Prostate gland (tissue), 2 donors: Measurements from ENCODE around the gene SPATA2L. TPM values are rescaled to one million over a fixed set of nuclear protein-coding genes. Genes with fewer than 3 reads are reported as not detected.

ENCODE experiments used
- DNase-seq: peaks from one replicate; pipeline ENCODE4 v3.0.0-alpha.2; 2019; ENCODE audit warnings: low spot score
- H3K27ac ChIP-seq, 2 donors: fragments of 200-600 bp; sonication (generic); 2 replicates each; pipeline ENCODE4 v1.5.1; 2017 to 2019
- H3K27me3 ChIP-seq: fragments of 200-600 bp; sonication (generic); replicated peaks from 2 replicates; pipeline ENCODE4 v1.5.1; 2019; ENCODE audit not compliant: insufficient read depth
- H3K36me3 ChIP-seq, 2 donors: fragments of 200-600 bp; sonication (generic); 1 replicate in 1 of 2; 2 replicates in 1 of 2; pipeline versions ENCODE4 v1.5.1 to v1.8.1; 2017 to 2019
- H3K4me1 ChIP-seq: fragments of 200-600 bp; sonication (generic); replicated peaks from 2 replicates; pipeline ENCODE4 v1.5.1; 2019
- H3K4me3 ChIP-seq, 2 donors: fragments of 200-600 bp; sonication (generic); 2 replicates each; pipeline ENCODE4 v1.5.1; 2017 to 2019
- H3K9me3 ChIP-seq: fragments of 200-600 bp; sonication (generic); 2 replicates; pipeline ENCODE4 v1.5.1; 2017
- POLR2A ChIP-seq: fragments of 450-650 bp; IDR thresholded peaks from one replicate; pipeline ENCODE4 v1.6.1; 2016; ENCODE audit warnings: antibody characterized with exemption, mild to moderate bottlenecking
- POLR2AphosphoS5 ChIP-seq: sonication (generic); formaldehyde crosslinking; IDR thresholded peaks from one replicate; pipeline ENCODE4 v1.6.1; 2017; ENCODE audit warnings: antibody characterized with exemption
- WGBS: methylation state at CpG from one replicate; pipeline ENCODE4 v1.1.5; 2018; 5-methylcytosine and 5-hydroxymethylcytosine counted together
- intact Hi-C: fragments of 100-400 bp; cut with DNase I; formaldehyde crosslinking; loops from one replicate; pipeline ENCODE4 v1.14.2; 2022
- total RNA-seq, 2 donors: library from RNA; depleted of rRNA; stranded (reverse); fragments of >200 nt; gene quantifications; one replicate each; pipeline ENCODE4 v1.1.0, GENCODE V29; 2016
- TF ChIP-seq, protein P1 (sequence below), 4 experiments: fragments of 200-600 bp in 2 of 4; fragments of 450-650 bp in 2 of 4; sonication (generic) in 2 of 4; IDR thresholded peaks; 1 replicate in 3 of 4; 2 replicates in 1 of 4; pipeline ENCODE4 v1.5.1; 2016 to 2019; ENCODE audit warnings: antibody characterized with exemption in 4 of 4, mild to moderate bottlenecking in 2 of 4, moderate library complexity in 2 of 4

The SPATA2L gene
- total RNA-seq, 2 donors from 2014 or later = 15.6 to 19.7 TPM

DNA sequence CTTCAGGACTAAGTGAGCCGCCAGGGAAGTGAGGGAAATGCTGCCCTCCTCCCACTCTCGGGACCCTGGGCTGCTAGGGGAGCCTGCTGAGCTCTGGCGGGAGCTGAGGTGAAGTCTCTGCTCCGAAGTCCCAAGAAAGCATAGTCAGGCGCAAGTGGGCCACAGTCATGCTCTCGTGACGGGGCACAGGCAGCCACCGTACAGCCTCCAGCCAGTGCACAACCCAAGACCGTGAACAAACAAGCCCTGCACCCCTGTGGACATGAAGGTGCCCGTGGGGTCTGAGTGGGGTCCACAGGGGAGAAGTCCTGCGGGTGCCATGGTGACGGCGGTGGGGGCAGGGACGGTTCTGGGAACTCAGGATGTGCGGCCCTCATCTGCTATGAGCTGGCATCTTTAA, 44.5 kb upstream of the SPATA2L start:
- H3K36me3 ChIP-seq = no peaks in the 10 kb centered on the region
- H3K4me1 ChIP-seq = no peaks in the 10 kb centered on the region
- H3K27me3 ChIP-seq = no peaks in the 10 kb centered on the region
- intact Hi-C loops = no loop called here
- TF ChIP-seq POLR2AphosphoS5 (no peak), POLR2A (no peak)
- TF ChIP-seq, protein P1, sequence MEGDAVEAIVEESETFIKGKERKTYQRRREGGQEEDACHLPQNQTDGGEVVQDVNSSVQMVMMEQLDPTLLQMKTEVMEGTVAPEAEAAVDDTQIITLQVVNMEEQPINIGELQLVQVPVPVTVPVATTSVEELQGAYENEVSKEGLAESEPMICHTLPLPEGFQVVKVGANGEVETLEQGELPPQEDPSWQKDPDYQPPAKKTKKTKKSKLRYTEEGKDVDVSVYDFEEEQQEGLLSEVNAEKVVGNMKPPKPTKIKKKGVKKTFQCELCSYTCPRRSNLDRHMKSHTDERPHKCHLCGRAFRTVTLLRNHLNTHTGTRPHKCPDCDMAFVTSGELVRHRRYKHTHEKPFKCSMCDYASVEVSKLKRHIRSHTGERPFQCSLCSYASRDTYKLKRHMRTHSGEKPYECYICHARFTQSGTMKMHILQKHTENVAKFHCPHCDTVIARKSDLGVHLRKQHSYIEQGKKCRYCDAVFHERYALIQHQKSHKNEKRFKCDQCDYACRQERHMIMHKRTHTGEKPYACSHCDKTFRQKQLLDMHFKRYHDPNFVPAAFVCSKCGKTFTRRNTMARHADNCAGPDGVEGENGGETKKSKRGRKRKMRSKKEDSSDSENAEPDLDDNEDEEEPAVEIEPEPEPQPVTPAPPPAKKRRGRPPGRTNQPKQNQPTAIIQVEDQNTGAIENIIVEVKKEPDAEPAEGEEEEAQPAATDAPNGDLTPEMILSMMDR (IDR thresholded peaks at IDR 0.05) = no peak
- no peaks in the 10 kb centered on the region for H3K9me3 ChIP-seq
- H3K27ac ChIP-seq = no peak overlapping the region
- no peak overlapping the region for H3K4me3 ChIP-seq
- DNase-seq = no peak
- WGBS = 89% methylated on average over 15 of the region's 15 CpGs

DNA sequence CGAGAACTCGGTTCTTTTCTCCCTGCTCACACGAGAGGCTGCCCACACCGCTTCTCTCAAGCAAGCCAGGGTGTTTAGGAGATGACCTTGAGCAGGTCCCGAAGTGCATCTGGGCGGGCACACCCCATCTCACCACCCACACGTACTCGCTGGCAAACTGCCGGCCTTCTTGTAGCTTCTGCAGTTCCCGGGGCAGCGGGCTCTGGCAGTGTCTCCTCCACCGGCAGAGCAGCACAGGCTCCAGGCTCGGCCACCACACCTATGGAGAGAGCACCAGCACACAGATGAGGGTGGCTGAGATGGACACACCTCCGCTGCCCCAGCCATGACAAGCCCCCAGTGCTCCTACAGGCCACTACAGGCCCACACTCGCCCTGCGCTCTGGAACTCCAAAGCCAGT, 43.3 kb upstream of the SPATA2L start:
- no peaks in the 10 kb centered on the region for H3K4me1 ChIP-seq
- H3K27ac ChIP-seq = no peak overlapping the region
- no peak for DNase-seq
- H3K4me3 ChIP-seq = no peak overlapping the region
- no peaks in the 10 kb centered on the region for H3K27me3 ChIP-seq
- no peaks in the 10 kb centered on the region for H3K9me3 ChIP-seq
- intact Hi-C loops = no loop called here
- no peak for TF ChIP-seq POLR2AphosphoS5
- TF ChIP-seq POLR2A = no peak
- TF ChIP-seq, protein P1 (IDR thresholded peaks at IDR 0.05) = no peak
- 80% methylated on average over 15 of the region's 16 CpGs for WGBS
- peaks cover 0 to 4% of the 10 kb centered on the region in 2 donors for H3K36me3 ChIP-seq

DNA sequence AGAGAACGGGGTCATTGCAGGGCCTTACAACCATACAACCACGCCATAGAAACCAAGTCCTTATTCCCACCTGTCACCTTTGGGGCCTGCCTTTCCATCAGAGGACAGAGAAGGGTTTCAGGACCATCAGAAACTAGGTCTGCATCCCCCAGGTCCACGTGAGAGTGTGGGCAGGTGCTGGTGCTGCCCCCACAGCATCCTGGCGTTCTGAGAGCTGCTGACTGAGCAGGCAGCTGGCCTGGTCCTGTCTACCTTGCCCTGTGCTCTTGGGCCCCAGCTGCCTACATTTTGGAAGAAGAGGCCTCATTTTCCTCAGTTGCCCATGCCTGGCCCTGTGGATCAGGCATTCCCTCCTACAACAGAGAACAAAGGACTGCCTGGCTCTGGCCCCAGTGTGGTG, 41.4 kb upstream of the SPATA2L start:
- no peaks in the 10 kb centered on the region for H3K27me3 ChIP-seq

DNA sequence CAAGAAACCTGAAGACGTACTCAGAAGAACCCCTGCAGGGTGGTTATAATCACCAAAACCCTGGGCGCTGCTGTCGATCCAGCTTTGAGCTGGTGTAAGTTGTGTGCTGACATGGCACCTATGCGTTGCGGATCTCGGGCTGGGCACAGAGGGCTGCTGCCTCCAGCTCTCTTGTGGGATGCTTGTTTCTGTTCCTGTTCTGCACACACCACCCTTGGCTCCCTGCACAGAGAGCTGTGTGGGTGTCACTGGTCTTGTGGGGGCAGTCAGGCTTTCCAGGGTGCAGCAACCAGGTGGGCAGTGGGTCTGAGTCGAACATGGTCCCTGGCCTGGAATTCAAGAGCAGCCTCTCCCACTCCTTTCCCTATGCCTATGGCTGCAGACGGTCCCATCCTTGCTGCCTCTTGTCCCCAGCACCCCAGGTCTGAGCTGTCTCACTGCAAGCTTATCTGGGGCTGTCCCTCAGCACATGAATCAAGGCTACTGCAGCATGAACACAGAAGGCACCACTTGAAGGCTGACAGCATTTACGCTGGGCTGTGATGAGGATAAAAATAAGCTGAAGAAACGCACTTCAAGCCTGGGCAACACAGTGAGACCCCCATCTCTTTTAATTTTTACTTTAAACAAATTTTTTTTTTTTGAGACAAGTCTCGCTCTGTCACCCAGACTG, 40.0 kb upstream of the SPATA2L start:
- Histone ChIP-seq H3K4me1 (no peaks in the 10 kb centered on the region), H3K27me3 (no peaks in the 10 kb centered on the region), H3K4me3 (no peak overlapping the region), H3K36me3 (peaks cover 10 to 17% of the 10 kb centered on the region in 2 donors), H3K27ac (no peak overlapping the region), H3K9me3 (no peaks in the 10 kb centered on the region)
- no peak for DNase-seq
- TF ChIP-seq POLR2AphosphoS5 (no peak), POLR2A (no peak)
- TF ChIP-seq, protein P1 (IDR thresholded peaks at IDR 0.05) = no peak
- WGBS = 92% methylated on average over 11 of the region's 11 CpGs
- intact Hi-C loops = no loop called here

More for the DNA sequence above, 41.4 kb upstream of the SPATA2L start:
- no peaks in the 10 kb centered on the region for H3K4me1 ChIP-seq
- H3K4me3 ChIP-seq = no peak overlapping the region
- H3K9me3 ChIP-seq = no peaks in the 10 kb centered on the region
- intact Hi-C loops = no loop called here
- H3K27ac ChIP-seq = no peak overlapping the region
- DNase-seq = no peak
- 88% methylated on average over 4 of the region's 4 CpGs for WGBS
- H3K36me3 ChIP-seq = peaks cover 7 to 12% of the 10 kb centered on the region in 2 donors
- no peak for TF ChIP-seq POLR2AphosphoS5
- no peak for TF ChIP-seq POLR2A
- TF ChIP-seq, protein P1 (IDR thresholded peaks at IDR 0.05) = no peak

DNA sequence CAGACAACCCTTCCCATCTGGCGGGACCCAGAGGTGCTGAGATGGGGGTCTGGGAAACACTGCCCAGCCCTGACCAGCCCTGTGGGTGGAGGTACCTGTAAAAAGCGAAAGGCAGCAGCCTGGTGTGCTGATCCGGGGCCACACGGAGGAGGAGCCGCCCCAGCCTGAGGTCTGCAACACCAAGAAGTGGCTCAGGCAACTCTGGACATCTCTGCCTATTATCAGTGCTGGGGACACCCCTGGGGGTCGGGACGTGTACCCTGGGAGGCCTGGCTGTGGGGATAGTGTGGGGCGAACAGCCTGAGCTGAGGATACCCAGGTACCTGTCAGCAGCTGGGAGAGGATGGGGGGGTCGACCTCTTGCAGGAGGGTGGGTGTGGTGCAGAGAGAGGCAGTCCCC, 37.9 kb upstream of the SPATA2L start:
- intact Hi-C loops = no loop called here

More for the DNA sequence above, 37.9 kb upstream of the SPATA2L start:
- H3K4me3 ChIP-seq = no peak overlapping the region
- no peaks in the 10 kb centered on the region for H3K4me1 ChIP-seq
- WGBS = 86% methylated on average over 9 of the region's 9 CpGs
- TF ChIP-seq POLR2AphosphoS5 (no peak), POLR2A (no peak)
- TF ChIP-seq, protein P1 (IDR thresholded peaks at IDR 0.05) = no peak
- H3K9me3 ChIP-seq = no peaks in the 10 kb centered on the region
- no peaks in the 10 kb centered on the region for H3K27me3 ChIP-seq
- H3K36me3 ChIP-seq = peaks cover 10 to 25% of the 10 kb centered on the region in 2 donors
- DNase-seq = no peak
- H3K27ac ChIP-seq = no peak overlapping the region
